Neuronal stem cell (in vitro differentiated cells): Measurements from ENCODE around the gene HPRT1.
A peak's percentile ranks its signal among the peaks of the same experiment; 100 is the strongest.

Source experiments
- DNase-seq: peaks from one replicate; pipeline ENCODE4 v3.0.0-alpha.2; 2013; ENCODE audit warnings: low spot score
- H2AFZ ChIP-seq: one replicate; pipeline ENCODE4 v1.6.1; 2013; ENCODE audit warnings: mild to moderate bottlenecking, low read length, inconsistent platforms
- H2AK5ac ChIP-seq: 2 replicates; pipeline ENCODE4 v1.6.1; 2013; ENCODE audit warnings: low read depth, mild to moderate bottlenecking, inconsistent platforms, low read length, moderate library complexity, mixed read lengths
- H2BK120ac ChIP-seq: 2 replicates; pipeline ENCODE4 v1.6.1; 2013; ENCODE audit warnings: low read depth, mild to moderate bottlenecking, inconsistent platforms, low read length, moderate library complexity, mixed read lengths
- H2BK12ac ChIP-seq: one replicate; pipeline ENCODE4 v1.6.1; 2013; ENCODE audit warnings: low read length, inconsistent platforms
- H2BK15ac ChIP-seq: 2 replicates; pipeline ENCODE4 v1.6.1; 2013; ENCODE audit warnings: mild to moderate bottlenecking, low read length, inconsistent platforms, mixed read lengths
- H2BK5ac ChIP-seq: one replicate; pipeline ENCODE4 v1.6.1; 2013; ENCODE audit warnings: inconsistent platforms, mild to moderate bottlenecking, low read length, moderate library complexity
- H3K14ac ChIP-seq: one replicate; pipeline ENCODE4 v1.6.1; 2013; ENCODE audit warnings: low read length, inconsistent platforms
- H3K18ac ChIP-seq: 2 replicates; pipeline ENCODE4 v1.6.1; 2013; ENCODE audit warnings: low read length, inconsistent platforms
- H3K23ac ChIP-seq: 2 replicates; pipeline ENCODE4 v1.6.1; 2013; ENCODE audit warnings: low read depth, mild to moderate bottlenecking, mixed read lengths, low read length, inconsistent platforms; ENCODE audit not compliant: poor library complexity
- H3K27ac ChIP-seq: replicated peaks from 3 replicates; pipeline ENCODE4 v1.5.1; 2013; ENCODE audit warnings: low read length, inconsistent platforms
- H3K27me3 ChIP-seq, 3 experiments: 2 replicates each; pipeline ENCODE4 v1.6.1; 2013; ENCODE audit warnings: low read length in 3 of 3, mild to moderate bottlenecking in 2 of 3, inconsistent platforms in 1 of 3, low read depth in 1 of 3, mixed read lengths in 1 of 3, moderate library complexity in 1 of 3; ENCODE audit not compliant: control insufficient read depth in 3 of 3, insufficient read depth in 3 of 3
- H3K36me3 ChIP-seq, 2 donors: replicated peaks in 1 of 2; 2 replicates each; pipeline ENCODE4 v1.6.1; 2013; ENCODE audit warnings: low read length in 2 of 2; ENCODE audit not compliant: control insufficient read depth in 2 of 2, insufficient read depth in 2 of 2
- H3K4ac ChIP-seq: 2 replicates; pipeline ENCODE4 v1.6.1; 2013; ENCODE audit warnings: inconsistent platforms, mild to moderate bottlenecking, low read length, moderate library complexity
- H3K4me1 ChIP-seq, 2 donors: 1 replicate in 1 of 2; 2 replicates in 1 of 2; pipeline ENCODE4 v1.6.1; 2013; ENCODE audit warnings: low read length in 2 of 2, low read depth in 1 of 2; ENCODE audit not compliant: control insufficient read depth in 2 of 2, insufficient read depth in 1 of 2
- H3K4me2 ChIP-seq: one replicate; pipeline ENCODE4 v1.6.1; 2013; ENCODE audit warnings: mild to moderate bottlenecking, low read length, inconsistent platforms; ENCODE audit not compliant: insufficient read depth, poor library complexity, severe bottlenecking
- H3K4me3 ChIP-seq, 2 donors: 2 replicates each; pipeline ENCODE4 v1.5.1; 2013; ENCODE audit warnings: low read length in 2 of 2, mild to moderate bottlenecking in 2 of 2, inconsistent platforms in 1 of 2, moderate library complexity in 1 of 2
- H3K79me1 ChIP-seq: one replicate; pipeline ENCODE4 v1.6.1; 2013; ENCODE audit warnings: low read depth, mild to moderate bottlenecking, inconsistent platforms, low read length, moderate library complexity
- H3K9ac ChIP-seq: one replicate; pipeline ENCODE4 v1.6.1; 2013; ENCODE audit warnings: mild to moderate bottlenecking, low read depth, low read length, inconsistent platforms; ENCODE audit not compliant: poor library complexity
- H3K9me3 ChIP-seq, 2 donors: replicated peaks in 1 of 2; 2 replicates each; pipeline versions ENCODE3 to v1.6.1; 2013; ENCODE audit warnings: low read length in 2 of 2, mild to moderate bottlenecking in 2 of 2, inconsistent platforms in 1 of 2, low read depth in 1 of 2, mixed read lengths in 1 of 2, moderate library complexity in 1 of 2; ENCODE audit not compliant: control insufficient read depth in 2 of 2, insufficient read depth in 1 of 2
- H4K8ac ChIP-seq: one replicate; pipeline ENCODE4 v1.6.1; 2013; ENCODE audit warnings: low read depth, mild to moderate bottlenecking, inconsistent platforms, low read length, moderate library complexity
- H4K91ac ChIP-seq: one replicate; pipeline ENCODE4 v1.6.1; 2013; ENCODE audit warnings: low read length, low read depth, mild to moderate bottlenecking, inconsistent platforms; ENCODE audit not compliant: poor library complexity
- WGBS, 2 donors: extraction: QIAGEN DNeasy Blood & Tissue Kit; methylation state at CpG; one replicate each; pipeline ENCODE4 v1.1.7; 2013; ENCODE audit warnings: missing lambda C conversion rate in 2 of 2, mixed read lengths in 1 of 2; ENCODE audit not compliant: insufficient read length in 2 of 2, insufficient replicate concordance in 1 of 2; ENCODE audit errors: extremely low coverage in 2 of 2; 5-methylcytosine and 5-hydroxymethylcytosine counted together

The HPRT1 gene

GRCh38 chrX:134544135-134544512 lies 84.2 kb downstream of the HPRT1 start:
- DNase-seq: no peak
- H3K4me1 ChIP-seq: peaks cover 0 to 3% of the 10 kb centered on the region in 2 donors
- WGBS, 2 donors: no CpG with 5 or more reads among the region's 6 CpGs
- H3K36me3 ChIP-seq: no peaks in the 10 kb centered on the region
- H2BK120ac ChIP-seq: no peak overlapping the region
- H2AFZ ChIP-seq: no peak overlapping the region
- H2BK12ac ChIP-seq: no peak overlapping the region
- no peak overlapping the region for H3K23ac ChIP-seq
- H3K4me3 ChIP-seq: no peak overlapping the region
- no peak overlapping the region for H3K14ac ChIP-seq
- H3K27ac ChIP-seq: no peak overlapping the region
- H3K4ac ChIP-seq: no peak overlapping the region
- no peaks in the 10 kb centered on the region for H3K9me3 ChIP-seq
- no peak overlapping the region for H3K4me2 ChIP-seq
- H3K18ac ChIP-seq: no peak overlapping the region
- no peak overlapping the region for H2BK15ac ChIP-seq
- no peak overlapping the region for H3K9ac ChIP-seq
- H4K91ac ChIP-seq: no peak overlapping the region
- H2BK5ac ChIP-seq: no peak overlapping the region
- H2AK5ac ChIP-seq: no peak overlapping the region
- H3K27me3 ChIP-seq: peaks cover 0 to 34% (median 2%) of the 10 kb centered on the region in 3 experiments
- no peak overlapping the region for H4K8ac ChIP-seq
- no peaks in the 10 kb centered on the region for H3K79me1 ChIP-seq

- Histone ChIP-seq H4K91ac (no peak overlapping the region), H3K18ac (no peak overlapping the region), H2BK12ac (no peak overlapping the region), H3K27me3 (peaks cover 0 to 34% (median 2%) of the 10 kb centered on the region in 3 experiments), H3K4ac (no peak overlapping the region), H2BK120ac (no peak overlapping the region), H3K9ac (no peak overlapping the region), H2BK15ac (no peak overlapping the region), H2AFZ (no peak overlapping the region), H2BK5ac (no peak overlapping the region), H3K14ac (no peak overlapping the region), H3K27ac (no peak overlapping the region), H3K79me1 (no peaks in the 10 kb centered on the region), H3K4me2 (peak overlapping the region; percentile 57), H2AK5ac (no peak overlapping the region), H4K8ac (no peak overlapping the region), H3K23ac (no peak overlapping the region), H3K36me3 (no peaks in the 10 kb centered on the region), H3K4me3 (peak overlapping the region in 1 of 2 donors; percentile 76), H3K4me1 (peaks cover 0 to 3% of the 10 kb centered on the region in 2 donors), H3K9me3 (no peaks in the 10 kb centered on the region)
- WGBS, 2 donors: no CpG with 5 or more reads among the region's 52 CpGs
- DNase-seq: no peak
These were observed 84.7 kb downstream of the HPRT1 start for GRCh38 chrX:134544513-134545151.

GRCh38 chrX:134545510-134545909 lies 85.5 kb downstream of the HPRT1 start:
- Histone ChIP-seq H2AK5ac (no peak overlapping the region), H3K27ac (no peak overlapping the region), H3K4ac (no peak overlapping the region), H3K18ac (no peak overlapping the region), H3K23ac (no peak overlapping the region), H2BK5ac (no peak overlapping the region), H3K4me2 (peak overlapping the region; percentile 57), H3K9ac (no peak overlapping the region), H2BK120ac (no peak overlapping the region), H3K4me3 (no peak overlapping the region), H3K27me3 (peaks cover 0 to 43% (median 2%) of the 10 kb centered on the region in 3 experiments), H3K14ac (no peak overlapping the region), H3K4me1 (peaks cover 2 to 5% of the 10 kb centered on the region in 2 donors), H2BK12ac (no peak overlapping the region), H4K91ac (no peak overlapping the region), H3K36me3 (no peaks in the 10 kb centered on the region), H3K79me1 (no peaks in the 10 kb centered on the region), H3K9me3 (no peaks in the 10 kb centered on the region), H2BK15ac (no peak overlapping the region), H4K8ac (no peak overlapping the region), H2AFZ (no peak overlapping the region)
- no CpG with 5 or more reads among the region's 20 CpGs for WGBS, 2 donors
- no peak for DNase-seq

- DNase-seq: no peak
These were observed 86.2 kb downstream of the HPRT1 start for GRCh38 chrX:134546187-134546586.

More at GRCh38 chrX:134546187-134546586, 86.2 kb downstream of the HPRT1 start:
- no peaks in the 10 kb centered on the region for H3K9me3 ChIP-seq
- H2BK15ac ChIP-seq: peak overlapping the region; percentile 33
- H3K4me1 ChIP-seq: peaks cover 2 to 5% of the 10 kb centered on the region in 2 donors
- WGBS, 2 donors: no CpG with 5 or more reads among the region's 35 CpGs
- H3K79me1 ChIP-seq: no peaks in the 10 kb centered on the region
- H3K9ac ChIP-seq: no peak overlapping the region
- H3K27me3 ChIP-seq: peaks cover 2 to 49% (median 2%) of the 10 kb centered on the region in 3 experiments
- H3K18ac ChIP-seq: no peak overlapping the region
- no peak overlapping the region for H3K27ac ChIP-seq
- H3K4me3 ChIP-seq: no peak overlapping the region
- no peak overlapping the region for H4K8ac ChIP-seq
- no peak overlapping the region for H3K4ac ChIP-seq
- H3K36me3 ChIP-seq: no peaks in the 10 kb centered on the region
- peak overlapping the region; percentile 2 for H3K4me2 ChIP-seq
- H2AFZ ChIP-seq: no peak overlapping the region
- no peak overlapping the region for H2AK5ac ChIP-seq
- H2BK120ac ChIP-seq: no peak overlapping the region
- no peak overlapping the region for H3K14ac ChIP-seq
- H3K23ac ChIP-seq: no peak overlapping the region
- no peak overlapping the region for H2BK12ac ChIP-seq
- H2BK5ac ChIP-seq: no peak overlapping the region
- no peak overlapping the region for H4K91ac ChIP-seq
